Measurements from ENCODE around the gene ZNF544.

ZNF544 gene

GRCh38 chr19:58279042-58279924 is 50.6 kb downstream of the ZNF544 start:
- peak overlapping the region; percentile 96 for H3K4me3 ChIP-seq (ENCODE audit: low read depth, low read length)
- TF ChIP-seq CTCF (IDR thresholded peaks at IDR 0.05; ENCODE audit: low read depth, low read length, missing control alignments) = no peak
- in situ Hi-C loops (cut with HindIII; ENCODE audit: low sequenced_read_pairs) = no loop called here
- DNase-seq (ENCODE audit: low read depth) = no peak

GRCh38 chr19:58279925-58280316 is 51.2 kb downstream of the ZNF544 start:
- TF ChIP-seq CTCF (IDR thresholded peaks at IDR 0.05; ENCODE audit: low read depth, low read length, missing control alignments) = no peak
- DNase-seq (ENCODE audit: low read depth) = no peak
- in situ Hi-C loops (cut with HindIII; ENCODE audit: low sequenced_read_pairs) = no loop called here
- peak overlapping the region; percentile 96 for H3K4me3 ChIP-seq (ENCODE audit: low read depth, low read length)

- in situ Hi-C loops (cut with HindIII; ENCODE audit: low sequenced_read_pairs) = no loop called here
- no peak overlapping the region for H3K4me3 ChIP-seq (ENCODE audit: low read depth, low read length)
- TF ChIP-seq CTCF (IDR thresholded peaks at IDR 0.05; ENCODE audit: low read depth, low read length, missing control alignments) = no peak
- DNase-seq (ENCODE audit: low read depth) = no peak
Observed at GRCh38 chr19:58284199-58284598, 55.5 kb downstream of the ZNF544 start.

GRCh38 chr19:58291943-58292342 is 63.2 kb downstream of the ZNF544 start:
- in situ Hi-C loops (cut with HindIII; ENCODE audit: low sequenced_read_pairs) = no loop called here
- TF ChIP-seq CTCF (IDR thresholded peaks at IDR 0.05; ENCODE audit: low read depth, low read length, missing control alignments) = no peak
- DNase-seq (ENCODE audit: low read depth) = no peak
- H3K4me3 ChIP-seq (ENCODE audit: low read depth, low read length) = no peak overlapping the region

DNA sequence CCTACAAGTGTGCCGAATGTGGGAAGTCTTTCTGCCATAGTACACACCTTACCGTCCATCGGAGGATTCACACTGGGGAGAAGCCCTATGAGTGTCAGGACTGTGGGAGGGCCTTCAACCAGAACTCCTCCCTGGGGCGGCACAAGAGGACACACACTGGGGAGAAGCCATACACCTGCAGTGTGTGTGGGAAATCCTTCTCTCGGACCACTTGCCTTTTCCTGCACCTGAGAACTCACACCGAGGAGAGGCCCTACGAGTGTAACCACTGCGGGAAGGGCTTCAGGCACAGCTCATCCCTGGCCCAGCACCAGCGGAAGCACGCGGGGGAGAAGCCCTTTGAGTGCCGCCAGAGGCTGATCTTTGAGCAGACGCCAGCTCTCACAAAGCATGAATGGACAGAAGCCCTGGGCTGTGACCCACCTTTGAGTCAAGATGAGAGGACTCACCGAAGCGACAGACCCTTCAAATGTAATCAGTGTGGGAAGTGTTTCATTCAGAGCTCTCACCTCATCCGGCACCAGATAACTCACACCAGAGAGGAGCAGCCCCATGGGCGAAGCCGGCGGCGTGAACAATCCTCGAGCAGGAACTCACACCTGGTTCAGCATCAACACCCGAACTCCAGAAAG is 66.1 kb downstream of the ZNF544 start:
- in situ Hi-C loops (cut with HindIII; ENCODE audit: low sequenced_read_pairs) = loop anchor here (5.0 kb wide), 1 partner anchor 68 kb away; the partner anchor contains the start of gene ZNF544
- TF ChIP-seq CTCF (IDR thresholded peaks at IDR 0.05; ENCODE audit: low read depth, low read length, missing control alignments) = no peak
- DNase-seq (ENCODE audit: low read depth) = no peak
- no peak overlapping the region for H3K4me3 ChIP-seq (ENCODE audit: low read depth, low read length)

DNA sequence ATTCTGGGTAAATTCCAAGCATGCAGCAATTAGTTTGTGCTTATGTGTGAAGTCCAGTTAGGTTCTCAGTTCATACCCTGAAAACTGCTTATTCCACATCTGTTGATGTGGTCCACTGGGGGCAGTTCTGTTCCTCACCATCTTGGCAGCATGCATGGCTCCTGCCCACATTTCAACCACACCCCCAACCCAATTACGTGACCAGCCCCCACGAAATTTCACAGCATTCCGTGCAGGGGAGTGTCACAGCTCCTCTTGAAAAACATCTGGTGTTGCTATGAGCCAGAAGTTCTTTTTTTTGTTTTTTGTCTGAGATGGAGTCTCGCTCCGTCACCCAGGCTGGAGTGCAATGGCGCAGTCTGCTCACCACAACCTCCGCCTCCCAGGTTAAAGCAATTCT is 67.4 kb downstream of the ZNF544 start:
- in situ Hi-C loops (cut with HindIII; ENCODE audit: low sequenced_read_pairs) = loop anchor here (5.0 kb wide), 1 partner anchor 69 kb away; the partner anchor contains the start of gene ZNF544
- no peak overlapping the region for H3K4me3 ChIP-seq (ENCODE audit: low read depth, low read length)
- TF ChIP-seq CTCF (IDR thresholded peaks at IDR 0.05; ENCODE audit: low read depth, low read length, missing control alignments) = no peak
- DNase-seq (ENCODE audit: low read depth) = no peak
